ENCODE measurements around the gene RIN3.

RIN3 gene

DNA sequence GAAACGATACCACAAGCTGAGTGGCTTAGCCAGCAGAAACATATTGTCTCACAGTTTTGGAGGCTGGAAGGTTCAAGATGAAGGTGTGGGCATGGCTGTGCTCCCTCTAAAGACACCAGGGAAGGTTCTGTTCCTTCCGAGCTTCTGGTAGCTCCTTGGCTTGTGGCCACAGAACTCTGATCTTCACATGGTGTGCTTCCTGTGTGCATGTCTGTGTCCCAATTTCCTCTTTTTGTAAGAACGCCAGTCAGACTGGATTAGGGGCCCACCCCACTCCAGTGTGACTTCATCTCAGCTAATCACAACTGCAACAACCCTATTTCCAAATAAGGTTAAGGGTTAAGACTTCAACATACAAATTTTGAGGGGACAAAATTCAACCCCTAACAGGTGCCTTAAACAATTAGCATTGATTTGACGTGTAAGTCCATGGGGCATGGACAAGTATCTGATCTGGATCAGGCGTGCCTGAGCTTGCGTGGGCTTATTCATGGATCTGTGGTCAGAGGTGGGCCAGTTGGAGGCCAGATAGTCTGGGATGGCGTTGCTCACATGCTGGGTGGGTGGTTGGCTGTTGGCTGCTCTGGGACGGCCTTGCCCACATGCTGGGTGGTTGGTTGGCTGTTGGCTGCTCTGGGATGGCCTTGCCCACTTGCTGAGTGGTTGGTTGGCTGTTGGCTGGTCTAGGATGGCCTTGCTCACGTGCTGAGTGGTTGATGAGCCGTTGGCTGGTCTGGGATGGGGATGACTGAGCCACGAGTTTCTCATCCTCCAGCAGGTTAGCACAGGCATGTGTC lies 146.4 kb downstream of the RIN3 start:
- no peaks in the 10 kb centered on the region for H3K36me3 ChIP-seq (ENCODE audit: control insufficient read depth, insufficient read depth, low read length)

DNA sequence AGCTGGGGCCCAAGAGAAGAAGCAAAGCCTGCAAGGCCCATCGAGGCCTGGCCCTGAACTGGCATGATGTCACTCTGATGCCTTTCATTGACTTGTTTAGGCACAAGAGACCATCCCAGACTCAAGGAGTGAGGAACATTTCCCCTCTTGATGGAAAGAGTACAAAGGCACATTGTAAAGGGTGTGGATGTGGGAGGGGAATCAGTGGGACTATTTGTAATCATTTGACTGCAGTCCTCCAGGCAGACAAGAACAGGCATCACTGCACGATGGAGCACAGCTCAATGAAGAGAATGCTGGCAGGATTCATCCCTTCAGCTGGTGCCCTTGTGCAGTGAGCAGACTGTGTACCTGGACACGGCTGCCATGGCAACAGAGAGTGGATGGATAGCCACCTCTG lies 147.0 kb downstream of the RIN3 start:
- no peaks in the 10 kb centered on the region for H3K36me3 ChIP-seq (ENCODE audit: control insufficient read depth, insufficient read depth, low read length)
- H3K4me3 ChIP-seq (ENCODE audit: low read length), result no peak overlapping the region
- H3K9me3 ChIP-seq (ENCODE audit: control insufficient read depth, low read length), result no peaks in the 10 kb centered on the region
- no peaks in the 10 kb centered on the region for H3K4me1 ChIP-seq (ENCODE audit: control insufficient read depth, insufficient read depth, low read length)
- H3K9ac ChIP-seq (ENCODE audit: low read length), result no peak overlapping the region
- no peaks in the 10 kb centered on the region for H3K27me3 ChIP-seq (ENCODE audit: control insufficient read depth, insufficient read depth, low read length)

More for the DNA sequence above, 146.4 kb downstream of the RIN3 start:
- H3K4me3 ChIP-seq (ENCODE audit: low read length), result no peak overlapping the region
- H3K9ac ChIP-seq (ENCODE audit: low read length), result no peak overlapping the region
- no peaks in the 10 kb centered on the region for H3K4me1 ChIP-seq (ENCODE audit: control insufficient read depth, insufficient read depth, low read length)
- H3K9me3 ChIP-seq (ENCODE audit: control insufficient read depth, low read length), result no peaks in the 10 kb centered on the region
- no peaks in the 10 kb centered on the region for H3K27me3 ChIP-seq (ENCODE audit: control insufficient read depth, insufficient read depth, low read length)

DNA sequence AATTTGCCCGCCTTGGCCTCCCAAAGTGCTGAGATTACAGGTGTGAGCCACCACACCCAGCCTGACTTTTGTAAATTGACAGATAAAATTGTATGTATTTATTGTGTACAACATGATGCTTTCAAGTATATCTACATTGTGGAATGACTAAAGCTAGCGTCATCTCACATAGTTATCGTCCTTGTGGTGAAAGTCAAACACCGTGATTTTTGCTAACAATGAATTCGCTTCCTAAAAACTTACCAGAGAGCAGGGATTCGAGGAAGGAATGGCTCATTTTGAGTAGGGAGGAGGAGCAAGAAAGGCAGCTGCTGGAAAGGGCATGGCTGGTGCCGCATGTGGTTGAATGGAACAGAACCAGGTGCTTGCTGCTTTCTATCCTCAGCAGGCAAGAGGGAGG lies 149.5 kb downstream of the RIN3 start:
- H3K36me3 ChIP-seq (ENCODE audit: control insufficient read depth, insufficient read depth, low read length), result no peaks in the 10 kb centered on the region
- H3K4me1 ChIP-seq (ENCODE audit: control insufficient read depth, insufficient read depth, low read length), result no peaks in the 10 kb centered on the region
- no peaks in the 10 kb centered on the region for H3K27me3 ChIP-seq (ENCODE audit: control insufficient read depth, insufficient read depth, low read length)
- no peaks in the 10 kb centered on the region for H3K9me3 ChIP-seq (ENCODE audit: control insufficient read depth, low read length)
- H3K4me3 ChIP-seq (ENCODE audit: low read length), result no peak overlapping the region
- no peak overlapping the region for H3K9ac ChIP-seq (ENCODE audit: low read length)

DNA sequence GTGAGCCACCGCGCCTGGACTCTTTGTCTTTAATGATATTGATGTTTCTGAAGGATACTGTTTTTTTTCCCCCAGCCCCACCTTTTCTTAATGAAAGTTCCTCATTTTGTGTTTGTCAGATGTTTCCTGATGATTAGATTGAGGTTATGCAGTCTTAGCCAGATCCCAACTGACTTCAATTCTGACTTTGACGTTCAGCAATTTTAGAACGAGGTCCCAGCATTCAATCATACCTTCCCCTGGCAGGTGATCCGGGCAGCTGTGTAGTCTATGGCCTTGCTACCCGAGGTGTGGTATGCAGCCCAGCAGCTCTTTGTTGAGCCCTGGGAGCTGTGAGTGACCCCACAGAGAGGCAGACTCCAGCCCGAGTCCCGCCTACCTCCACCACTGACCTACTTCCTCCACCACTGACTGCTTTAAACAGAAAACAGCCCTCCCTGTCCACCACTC lies 152.1 kb downstream of the RIN3 start:
- Histone ChIP-seq H3K36me3 (ENCODE audit: control insufficient read depth, insufficient read depth, low read length) (no peaks in the 10 kb centered on the region), H3K4me3 (ENCODE audit: low read length) (no peak overlapping the region), H3K9me3 (ENCODE audit: control insufficient read depth, low read length) (no peaks in the 10 kb centered on the region), H3K9ac (ENCODE audit: low read length) (no peak overlapping the region), H3K4me1 (ENCODE audit: control insufficient read depth, insufficient read depth, low read length) (no peaks in the 10 kb centered on the region), H3K27me3 (ENCODE audit: control insufficient read depth, insufficient read depth, low read length) (no peaks in the 10 kb centered on the region)

DNA sequence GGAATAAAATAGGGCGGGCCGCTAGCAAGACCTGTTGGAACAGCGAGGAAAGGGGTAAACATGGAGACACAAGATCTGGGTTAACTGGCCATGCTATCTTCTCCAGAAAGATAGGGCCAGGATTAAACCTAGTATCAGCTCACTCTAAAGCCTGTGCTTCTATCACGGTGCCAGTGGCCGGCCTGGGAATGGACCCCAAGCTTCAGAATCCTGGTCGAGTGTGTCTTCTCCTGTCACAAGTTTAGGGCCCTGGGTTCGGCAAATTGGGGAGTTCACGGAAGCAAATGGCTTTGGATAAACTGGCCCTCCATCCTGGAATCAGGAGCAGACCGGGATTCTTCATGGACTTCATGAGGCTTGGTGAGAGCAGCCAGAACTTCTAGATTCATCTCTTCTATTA lies 152.7 kb downstream of the RIN3 start:
- Histone ChIP-seq H3K36me3 (ENCODE audit: control insufficient read depth, insufficient read depth, low read length) (no peaks in the 10 kb centered on the region), H3K9ac (ENCODE audit: low read length) (no peak overlapping the region), H3K4me3 (ENCODE audit: low read length) (no peak overlapping the region), H3K27me3 (ENCODE audit: control insufficient read depth, insufficient read depth, low read length) (no peaks in the 10 kb centered on the region), H3K9me3 (ENCODE audit: control insufficient read depth, low read length) (no peaks in the 10 kb centered on the region), H3K4me1 (ENCODE audit: control insufficient read depth, insufficient read depth, low read length) (no peaks in the 10 kb centered on the region)

DNA sequence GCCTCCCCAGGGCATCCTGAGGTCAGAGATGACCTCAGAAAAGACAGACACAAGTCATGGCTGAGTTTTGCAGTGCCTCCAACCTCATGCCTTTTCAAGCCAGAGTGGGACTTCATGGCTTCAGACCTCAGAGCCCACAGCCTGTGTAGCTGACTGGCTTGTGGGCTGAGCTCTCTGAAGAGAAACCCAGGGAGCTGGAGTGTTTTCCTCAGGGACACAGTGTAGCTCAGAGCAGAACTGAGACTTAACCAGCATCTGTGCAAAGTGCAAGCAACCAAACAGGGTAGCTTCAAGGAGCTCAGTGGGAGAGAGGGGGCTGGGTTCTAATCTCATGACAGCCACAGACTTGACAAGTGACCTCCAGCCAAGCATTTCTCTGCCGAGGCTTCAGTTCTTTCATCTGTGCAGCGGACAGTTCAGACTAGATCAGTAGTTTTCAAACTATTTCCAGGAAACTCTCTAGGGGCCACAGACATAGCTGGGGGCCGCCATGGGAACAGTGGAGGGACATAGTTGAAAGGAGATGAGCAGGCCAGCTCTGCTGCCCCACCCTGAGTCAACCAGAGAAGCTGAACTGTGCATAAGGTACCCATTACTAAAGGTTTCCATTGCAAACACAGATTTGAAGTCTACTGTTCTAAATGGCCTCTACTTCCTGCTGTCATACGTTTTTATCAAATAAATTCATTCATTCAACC lies 154.8 kb downstream of the RIN3 start:
- Histone ChIP-seq H3K9me3 (ENCODE audit: control insufficient read depth, low read length) (no peaks in the 10 kb centered on the region), H3K27me3 (ENCODE audit: control insufficient read depth, insufficient read depth, low read length) (no peaks in the 10 kb centered on the region), H3K4me1 (ENCODE audit: control insufficient read depth, insufficient read depth, low read length) (no peaks in the 10 kb centered on the region), H3K9ac (ENCODE audit: low read length) (no peak overlapping the region), H3K36me3 (ENCODE audit: control insufficient read depth, insufficient read depth, low read length) (no peaks in the 10 kb centered on the region), H3K4me3 (ENCODE audit: low read length) (no peak overlapping the region)

DNA sequence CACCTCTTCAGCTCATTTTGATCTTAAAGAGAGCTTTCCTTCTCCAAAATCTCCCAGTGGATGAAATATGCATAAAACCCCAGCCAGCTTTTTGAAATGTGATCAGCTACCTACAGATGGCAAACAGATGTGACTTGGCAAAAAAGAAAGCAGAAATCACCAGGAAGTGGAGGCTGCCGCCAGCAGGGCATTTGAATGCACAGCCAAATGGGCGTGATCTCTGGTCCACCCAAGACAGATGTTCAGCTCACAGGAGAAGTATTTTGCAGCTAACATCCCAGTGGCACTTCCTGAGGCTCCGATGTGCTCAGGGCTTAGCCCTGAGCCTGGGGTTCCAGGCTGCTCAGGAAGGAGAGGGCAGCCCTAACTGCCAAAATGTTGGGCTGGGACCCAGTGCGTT lies 156.6 kb downstream of the RIN3 start:
- Histone ChIP-seq H3K9ac (ENCODE audit: low read length) (no peak overlapping the region), H3K4me3 (ENCODE audit: low read length) (no peak overlapping the region), H3K36me3 (ENCODE audit: control insufficient read depth, insufficient read depth, low read length) (no peaks in the 10 kb centered on the region), H3K9me3 (ENCODE audit: control insufficient read depth, low read length) (no peaks in the 10 kb centered on the region), H3K27me3 (ENCODE audit: control insufficient read depth, insufficient read depth, low read length) (no peaks in the 10 kb centered on the region), H3K4me1 (ENCODE audit: control insufficient read depth, insufficient read depth, low read length) (no peaks in the 10 kb centered on the region)

DNA sequence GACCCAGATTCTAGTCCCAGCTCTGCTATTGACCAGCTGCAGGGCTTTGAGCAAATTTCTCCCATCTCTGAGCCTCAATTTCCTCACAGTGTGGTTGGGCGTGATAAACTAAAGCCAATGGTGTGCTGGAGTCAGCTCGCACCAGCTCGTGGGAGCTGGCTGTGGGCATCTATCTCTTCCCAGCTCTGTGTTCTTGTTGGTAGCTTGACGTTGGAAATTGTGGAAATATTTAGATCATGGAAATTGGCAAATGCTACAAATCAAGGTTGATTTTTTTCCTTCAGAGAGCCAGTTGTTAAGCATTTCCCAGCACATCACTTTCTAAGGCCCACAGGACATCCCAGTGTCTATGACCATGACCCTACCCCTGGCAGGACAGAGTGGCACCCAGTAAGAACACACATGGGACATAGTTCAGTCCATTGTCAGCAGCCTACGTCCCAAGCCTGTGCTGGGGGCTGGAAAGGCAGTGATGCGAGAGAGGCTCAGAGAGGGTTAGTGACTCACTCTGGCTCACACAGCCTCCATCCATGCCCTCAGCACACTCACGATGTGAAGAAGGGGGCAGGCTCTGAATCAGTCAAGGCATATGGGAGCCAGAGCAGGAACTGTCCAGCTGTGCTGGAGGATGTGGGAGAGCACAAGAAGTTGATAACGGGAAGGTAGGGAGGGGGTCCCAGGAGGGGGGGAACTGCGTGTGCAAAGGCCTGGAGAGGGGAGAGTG lies 157.2 kb downstream of the RIN3 start:
- Histone ChIP-seq H3K4me3 (ENCODE audit: low read length) (no peak overlapping the region), H3K4me1 (ENCODE audit: control insufficient read depth, insufficient read depth, low read length) (no peaks in the 10 kb centered on the region), H3K9ac (ENCODE audit: low read length) (no peak overlapping the region), H3K36me3 (ENCODE audit: control insufficient read depth, insufficient read depth, low read length) (no peaks in the 10 kb centered on the region), H3K9me3 (ENCODE audit: control insufficient read depth, low read length) (no peaks in the 10 kb centered on the region), H3K27me3 (ENCODE audit: control insufficient read depth, insufficient read depth, low read length) (no peaks in the 10 kb centered on the region)

DNA sequence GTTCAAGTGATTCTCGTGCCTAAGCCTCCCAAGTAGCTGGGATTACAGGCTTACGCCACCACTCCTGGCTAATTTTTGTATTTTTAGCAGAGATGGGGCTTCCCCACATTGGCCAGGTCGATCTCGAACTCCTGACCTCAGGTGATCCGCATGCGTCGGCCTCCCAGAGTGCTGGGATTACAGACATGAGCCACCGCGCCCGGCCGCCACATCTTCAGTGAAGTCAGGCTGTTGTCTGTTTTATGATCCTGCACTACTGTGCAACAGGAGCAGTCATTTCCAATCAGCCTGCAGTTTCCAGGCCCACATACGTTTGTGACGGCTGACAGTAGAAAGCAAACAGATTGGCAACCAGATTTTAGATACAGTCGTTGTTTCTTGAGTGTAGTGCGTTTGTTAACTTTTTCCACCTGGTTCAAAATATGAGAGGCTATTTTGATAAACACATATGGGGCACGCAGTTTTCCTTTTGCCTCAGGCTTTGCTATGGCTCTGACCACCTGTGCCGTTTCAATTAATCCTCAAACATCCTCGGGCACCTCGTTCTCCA lies 160.1 kb downstream of the RIN3 start:
- no peaks in the 10 kb centered on the region for H3K27me3 ChIP-seq (ENCODE audit: control insufficient read depth, insufficient read depth, low read length)
- no peaks in the 10 kb centered on the region for H3K36me3 ChIP-seq (ENCODE audit: control insufficient read depth, insufficient read depth, low read length)
- no peak overlapping the region for H3K4me3 ChIP-seq (ENCODE audit: low read length)
- no peak overlapping the region for H3K9ac ChIP-seq (ENCODE audit: low read length)
- H3K9me3 ChIP-seq (ENCODE audit: control insufficient read depth, low read length), result no peaks in the 10 kb centered on the region
- H3K4me1 ChIP-seq (ENCODE audit: control insufficient read depth, insufficient read depth, low read length), result no peaks in the 10 kb centered on the region

DNA sequence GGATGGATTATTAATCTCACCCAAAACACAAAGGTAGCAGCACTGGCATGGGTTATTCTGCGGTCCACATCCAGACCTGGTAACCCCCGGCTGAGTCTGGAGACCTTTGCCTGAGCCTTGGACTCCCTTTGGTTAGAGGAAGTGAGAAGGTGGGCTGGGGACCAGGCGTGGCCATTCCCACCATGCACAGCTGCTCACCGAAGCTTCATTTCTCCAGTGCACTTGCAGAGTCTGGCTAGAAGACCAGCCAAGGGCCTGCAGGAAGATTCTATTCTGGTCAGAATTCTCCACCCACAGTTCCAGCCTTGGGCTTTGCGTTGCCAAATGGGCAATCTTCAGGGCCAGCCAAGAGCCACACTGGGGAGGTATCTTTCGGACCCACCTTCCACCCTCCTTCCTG lies 161.8 kb downstream of the RIN3 start:
- Histone ChIP-seq H3K9me3 (ENCODE audit: control insufficient read depth, low read length) (no peaks in the 10 kb centered on the region), H3K4me3 (ENCODE audit: low read length) (no peak overlapping the region), H3K4me1 (ENCODE audit: control insufficient read depth, insufficient read depth, low read length) (no peaks in the 10 kb centered on the region), H3K27me3 (ENCODE audit: control insufficient read depth, insufficient read depth, low read length) (no peaks in the 10 kb centered on the region), H3K9ac (ENCODE audit: low read length) (no peak overlapping the region), H3K36me3 (ENCODE audit: control insufficient read depth, insufficient read depth, low read length) (no peaks in the 10 kb centered on the region)

DNA sequence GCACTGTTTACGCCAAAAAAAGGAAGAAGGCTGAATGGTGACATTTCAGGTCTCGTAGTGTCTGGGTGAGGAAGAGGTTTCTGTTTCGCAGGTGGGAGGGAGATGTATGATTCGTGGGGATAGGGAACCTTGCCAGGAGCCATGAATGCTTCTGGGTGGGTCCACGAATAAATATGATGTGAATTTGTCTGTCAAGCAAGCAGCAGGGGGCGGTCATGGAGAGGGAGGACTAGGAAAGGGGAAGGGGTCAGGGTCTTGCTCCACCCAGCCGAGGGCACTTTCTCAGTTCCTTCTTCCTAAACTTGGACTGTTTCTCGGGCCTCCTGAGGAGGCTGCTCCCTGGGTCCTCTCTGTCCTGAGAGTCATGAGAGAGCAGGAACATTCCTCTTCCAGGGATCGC lies 162.4 kb downstream of the RIN3 start:
- no peaks in the 10 kb centered on the region for H3K27me3 ChIP-seq (ENCODE audit: control insufficient read depth, insufficient read depth, low read length)
- peaks cover 2% of the 10 kb centered on the region for H3K4me1 ChIP-seq (ENCODE audit: control insufficient read depth, insufficient read depth, low read length)
- H3K9me3 ChIP-seq (ENCODE audit: control insufficient read depth, low read length), result no peaks in the 10 kb centered on the region
- no peaks in the 10 kb centered on the region for H3K36me3 ChIP-seq (ENCODE audit: control insufficient read depth, insufficient read depth, low read length)
- no peak overlapping the region for H3K9ac ChIP-seq (ENCODE audit: low read length)
- H3K4me3 ChIP-seq (ENCODE audit: low read length), result no peak overlapping the region

All from mucosa of stomach (tissue), 1 donor.